Liver (tissue), 9 donors: ENCODE measurements around the gene TPRN. TPM values are rescaled to one million over a fixed set of nuclear protein-coding genes. Genes with fewer than 3 reads are reported as not detected.

Experiments
- DNase-seq: peaks from one replicate; pipeline ENCODE4 v3.0.0-alpha.2; 2017; ENCODE audit warnings: low spot score
- H3K27ac ChIP-seq, 2 donors: one replicate each; pipeline ENCODE4 v1.7.0; 2013; ENCODE audit warnings: inconsistent platforms in 2 of 2, low read length in 2 of 2, control low read depth in 1 of 2, low read depth in 1 of 2, mild to moderate bottlenecking in 1 of 2
- H3K27me3 ChIP-seq, 4 donors: one replicate each; pipeline versions ENCODE4 v1.6.1 to v1.7.0; 2013; ENCODE audit warnings: low read length in 3 of 4, inconsistent platforms in 1 of 4, mild to moderate bottlenecking in 1 of 4, moderate library complexity in 1 of 4; ENCODE audit not compliant: control insufficient read depth in 4 of 4, insufficient read depth in 4 of 4
- H3K36me3 ChIP-seq, 4 donors: one replicate each; pipeline versions ENCODE4 v1.6.1 to v1.7.0; 2013; ENCODE audit warnings: low read length in 3 of 4, mild to moderate bottlenecking in 3 of 4, low read depth in 1 of 4, moderate library complexity in 1 of 4; ENCODE audit not compliant: control insufficient read depth in 4 of 4, insufficient read depth in 3 of 4
- H3K4me1 ChIP-seq, 4 donors: one replicate each; pipeline versions ENCODE4 v1.6.1 to v1.7.0; 2013; ENCODE audit warnings: low read length in 3 of 4, mild to moderate bottlenecking in 3 of 4, moderate library complexity in 1 of 4; ENCODE audit not compliant: control insufficient read depth in 4 of 4, insufficient read depth in 4 of 4
- H3K4me3 ChIP-seq, 3 donors: one replicate each; pipeline versions ENCODE4 v1.6.1 to v1.7.0; 2013; ENCODE audit warnings: low read length in 3 of 3, control low read depth in 1 of 3, low read depth in 1 of 3, mild to moderate bottlenecking in 1 of 3
- H3K9ac ChIP-seq, 2 donors: one replicate each; pipeline ENCODE4 v1.7.0; 2013; ENCODE audit warnings: low read length in 2 of 2, mild to moderate bottlenecking in 2 of 2, moderate library complexity in 2 of 2, control low read depth in 1 of 2, low read depth in 1 of 2
- H3K9me3 ChIP-seq, 4 donors: one replicate each; pipeline versions ENCODE4 v1.6.1 to v1.7.0; 2013; ENCODE audit warnings: low read length in 3 of 4; ENCODE audit not compliant: control insufficient read depth in 4 of 4
- ATF3 ChIP-seq: IDR thresholded peaks from 2 replicates; pipeline ENCODE4 v1.6.1; 2016; ENCODE audit warnings: antibody characterized with exemption
- CTCF ChIP-seq: fragments of 150-350 bp; IDR thresholded peaks from 2 replicates; pipeline ENCODE4 v1.5.1; 2017; ENCODE audit warnings: improper control_type of control experiment, low read depth, low read length; ENCODE audit not compliant: missing input control
- FOXA1 ChIP-seq: IDR thresholded peaks from 2 replicates; pipeline ENCODE4 v1.6.1; 2016; ENCODE audit warnings: antibody characterized with exemption
- FOXA2 ChIP-seq: IDR thresholded peaks from 2 replicates; pipeline ENCODE4 v1.6.1; 2016; ENCODE audit warnings: antibody characterized with exemption
- GABPA ChIP-seq, 2 donors: IDR thresholded peaks in 1 of 2; conservative IDR thresholded peaks in 1 of 2; 2 replicates each; pipeline ENCODE4 v1.6.1; 2016; ENCODE audit warnings: antibody characterized with exemption in 2 of 2, mild to moderate bottlenecking in 1 of 2, moderate library complexity in 1 of 2
- HNF4A ChIP-seq, 2 donors: conservative IDR thresholded peaks; 2 replicates each; pipeline ENCODE4 v1.6.1; 2016; ENCODE audit warnings: antibody characterized with exemption in 2 of 2, mild to moderate bottlenecking in 2 of 2
- NR2F2 ChIP-seq: IDR thresholded peaks from 2 replicates; pipeline ENCODE4 v1.6.1; 2016; ENCODE audit warnings: antibody characterized with exemption
- RAD21 ChIP-seq, 2 donors: IDR thresholded peaks; 2 replicates each; pipeline ENCODE4 v1.6.1; 2016; ENCODE audit warnings: antibody characterized with exemption in 2 of 2, mild to moderate bottlenecking in 2 of 2
- REST ChIP-seq: IDR thresholded peaks from 2 replicates; pipeline ENCODE4 v1.6.1; 2016; ENCODE audit warnings: antibody characterized with exemption, mild to moderate bottlenecking
- RXRA ChIP-seq, 2 donors: IDR thresholded peaks; 2 replicates each; pipeline ENCODE4 v1.6.1; 2017 to 2018; ENCODE audit warnings: antibody characterized with exemption in 2 of 2, mild to moderate bottlenecking in 1 of 2
- SP1 ChIP-seq: IDR thresholded peaks from 2 replicates; pipeline ENCODE4 v1.6.1; 2018; ENCODE audit warnings: antibody characterized with exemption, mild to moderate bottlenecking
- TAF1 ChIP-seq: conservative IDR thresholded peaks from 2 replicates; pipeline ENCODE4 v1.6.1; 2016; ENCODE audit warnings: antibody characterized with exemption, mild to moderate bottlenecking
- YY1 ChIP-seq: IDR thresholded peaks from 2 replicates; pipeline ENCODE4 v1.6.1; 2016; ENCODE audit warnings: antibody characterized with exemption, mild to moderate bottlenecking
- WGBS: extraction: QIAGEN DNeasy Blood & Tissue Kit; methylation state at CpG from one replicate; pipeline ENCODE4 v1.1.7; 2013; 5-methylcytosine and 5-hydroxymethylcytosine counted together
- polyA plus RNA-seq, 2 donors: library from polyadenylated mRNA; stranded (reverse) in 1 of 2; unstranded in 1 of 2; fragments of 200-250 nt in 1 of 2; fragments of >200 nt in 1 of 2; fragmentation: Nextera tagmentation in 1 of 2; extraction: Ambion mirVana in 1 of 2; gene quantifications; one replicate each; pipeline versions ENCODE4 v1.2.1 to v1.2.3, GENCODE V29; 2013 to 2015
- total RNA-seq, 2 donors: library from RNA; depleted of rRNA; stranded (reverse); fragments of >200 nt; gene quantifications; one replicate each; pipeline ENCODE4 v1.2.3, GENCODE V29; 2014
- TF ChIP-seq, protein P1 (sequence below): IDR thresholded peaks from 2 replicates; pipeline ENCODE4 v1.6.1; 2016; ENCODE audit warnings: antibody characterized with exemption
- donor health status: healthy.
- donor health status: healthy.
- donor health status: healthy.
- donor health status: healthy.
- donor health status: healthy.

Gene TPRN
- total and polyA plus RNA-seq, 4 donors, result 5.4 to 20.1 (median 11.1) TPM

DNA sequence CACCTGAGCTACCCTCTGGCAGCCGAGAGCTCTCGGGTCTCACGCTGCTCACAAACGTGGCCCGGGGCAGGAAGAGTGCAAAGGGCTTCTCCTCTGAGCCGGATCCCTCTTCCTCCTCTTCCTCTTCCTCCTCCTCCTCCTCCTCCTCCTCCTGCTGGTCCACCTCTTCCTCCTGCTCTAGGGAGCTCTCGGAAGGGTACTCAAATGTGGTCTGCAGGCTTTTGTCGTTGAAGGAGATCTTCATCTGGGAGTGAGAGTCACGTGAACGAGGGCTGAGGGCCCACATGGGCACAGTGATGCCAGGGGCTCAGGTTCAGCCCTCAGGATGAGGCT, 8.1 kb downstream of the TPRN start:
- 81% methylated on average over 10 of the region's 10 CpGs for WGBS
- peaks cover 30 to 70% (median 58%) of the 10 kb centered on the region in 4 donors for H3K4me1 ChIP-seq
- peaks cover 3 to 17% (median 5%) of the 10 kb centered on the region in 4 donors for H3K36me3 ChIP-seq
- no peak overlapping the region for H3K27ac ChIP-seq
- no peak overlapping the region for H3K4me3 ChIP-seq
- no peak for TF ChIP-seq YY1
- no peak for TF ChIP-seq REST
- no peak for TF ChIP-seq FOXA2
- no peak for TF ChIP-seq RAD21 (IDR thresholded peaks at IDR 0.05)
- no peak for TF ChIP-seq RXRA (IDR thresholded peaks at IDR 0.05)
- no peak for TF ChIP-seq NR2F2
- no peak for TF ChIP-seq ATF3
- TF ChIP-seq, protein P1, sequence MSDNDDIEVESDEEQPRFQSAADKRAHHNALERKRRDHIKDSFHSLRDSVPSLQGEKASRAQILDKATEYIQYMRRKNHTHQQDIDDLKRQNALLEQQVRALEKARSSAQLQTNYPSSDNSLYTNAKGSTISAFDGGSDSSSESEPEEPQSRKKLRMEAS, result no peak
- TF ChIP-seq GABPA (IDR thresholded peaks at IDR 0.05 in 1 of 2, conservative IDR thresholded peaks at IDR 0.05 in 1 of 2), result no peak
- no peak for TF ChIP-seq TAF1
- no peak for TF ChIP-seq SP1
- no peak for TF ChIP-seq HNF4A (conservative IDR thresholded peaks at IDR 0.05)
- TF ChIP-seq CTCF, result no peak
- no peaks in the 10 kb centered on the region for H3K9me3 ChIP-seq
- H3K9ac ChIP-seq, result no peak overlapping the region
- no peak for DNase-seq
- no peaks in the 10 kb centered on the region for H3K27me3 ChIP-seq

DNA sequence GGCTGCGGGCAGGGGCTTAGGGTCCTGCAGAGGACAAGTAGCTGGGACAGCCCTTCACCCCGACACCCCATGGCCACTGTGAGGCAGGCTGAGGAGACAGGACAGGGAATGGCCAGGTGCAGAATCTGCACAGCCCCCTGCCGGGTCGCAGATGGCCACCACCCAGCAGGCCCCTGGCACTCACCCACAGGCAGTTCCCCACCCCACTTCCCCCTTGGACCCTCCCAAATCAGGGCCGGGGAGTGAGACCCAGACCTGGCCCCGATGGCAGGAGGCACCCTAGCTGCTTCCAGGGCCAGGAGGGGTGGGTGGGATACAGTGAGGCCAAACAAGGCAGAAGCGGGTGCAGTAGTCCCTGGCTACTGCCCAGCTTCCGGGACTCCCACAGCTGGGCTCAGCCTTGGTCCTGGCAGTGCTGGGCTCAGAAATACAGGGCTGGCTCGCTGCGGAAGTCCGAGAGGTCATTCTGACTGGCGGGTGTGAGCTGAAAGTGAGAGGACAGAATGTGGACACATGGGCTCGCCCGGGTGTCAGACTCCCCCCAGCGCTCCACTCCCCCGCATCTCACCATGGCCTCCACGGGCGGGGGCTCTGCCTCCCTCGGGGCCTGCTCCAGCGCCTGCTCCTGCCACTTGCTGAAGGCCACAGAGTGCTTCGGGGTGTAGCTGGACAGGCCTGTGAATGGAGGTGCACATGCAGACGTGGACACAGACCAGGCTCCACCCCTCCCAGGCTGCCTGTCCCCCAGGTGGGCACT, 8.7 kb downstream of the TPRN start:
- no peaks in the 10 kb centered on the region for H3K9me3 ChIP-seq
- H3K4me1 ChIP-seq, result peaks cover 35 to 71% (median 59%) of the 10 kb centered on the region in 4 donors
- WGBS, result 91% methylated on average over 22 of the region's 22 CpGs
- no peaks in the 10 kb centered on the region for H3K27me3 ChIP-seq
- no peak for DNase-seq
- H3K4me3 ChIP-seq, result no peak overlapping the region
- H3K27ac ChIP-seq, result no peak overlapping the region
- peaks cover 3 to 17% (median 5%) of the 10 kb centered on the region in 4 donors for H3K36me3 ChIP-seq
- H3K9ac ChIP-seq, result no peak overlapping the region
- TF ChIP-seq GABPA (IDR thresholded peaks at IDR 0.05 in 1 of 2, conservative IDR thresholded peaks at IDR 0.05 in 1 of 2) (no peak), NR2F2 (no peak), FOXA1 (no peak)
